M059J (cell line): ENCODE results near the gene PRKCE. TPM values are rescaled to one million over a fixed set of nuclear protein-coding genes. Genes with fewer than 3 reads are reported as not detected.
"Not testable (repeated sequence)": the region's sequence is repeated elsewhere in the genome, so short reads cannot be mapped to it uniquely, and the experiment has no call there.

Source experiments
- DNase-seq: peaks from one replicate; pipeline ENCODE4 v3.0.0-alpha.2; 2012; ENCODE audit warnings: low read depth
- total RNA-seq: library from RNA; depleted of rRNA; stranded (reverse); fragments of >200 nt; shearing (Covaris generic); gene quantifications from 2 replicates; pipeline ENCODE4 v1.2.3, GENCODE V29; 2014

The PRKCE gene
- total RNA-seq, 1 experiment from 2014 or later: 5.9 TPM

DNA sequence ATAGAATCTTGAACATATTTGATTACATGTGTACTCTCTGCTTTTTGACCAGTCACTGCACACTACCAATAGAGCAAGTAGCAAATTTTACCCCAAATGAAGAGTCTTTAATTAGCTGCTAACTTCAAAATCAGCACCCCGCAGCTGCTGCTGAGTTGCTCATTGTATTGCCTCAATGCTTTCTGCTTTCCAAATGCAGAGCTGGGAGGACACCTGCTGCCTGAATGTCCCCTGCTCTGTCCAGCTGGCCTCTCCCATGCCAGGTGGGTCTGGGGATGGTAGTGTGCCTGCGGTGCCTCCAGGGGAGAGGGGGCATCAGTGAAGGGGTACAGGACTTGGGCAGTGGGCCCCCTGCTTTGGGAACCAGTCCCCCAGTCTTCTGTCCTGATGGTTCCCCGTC, 184.8 kb downstream of the PRKCE start:
- no peak for DNase-seq

DNA sequence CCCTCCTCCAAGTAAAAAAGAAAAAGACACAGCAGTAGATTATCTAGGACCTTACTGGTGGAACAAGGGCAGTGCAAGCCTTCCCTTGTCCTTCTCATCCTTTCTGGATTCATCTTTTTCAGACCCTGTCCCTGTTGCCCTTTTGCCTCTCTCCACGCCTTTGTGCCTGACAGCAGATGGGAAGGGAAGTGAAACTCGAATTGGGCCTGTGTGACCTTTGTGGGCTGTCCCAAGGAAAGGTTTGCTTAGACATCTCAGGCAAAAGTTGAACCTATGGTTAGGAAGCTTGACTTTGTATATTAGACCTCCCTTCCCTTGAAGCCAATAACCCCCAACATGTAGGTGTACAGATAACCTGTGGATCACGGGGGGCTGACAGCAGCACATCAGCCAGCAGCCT, 185.3 kb downstream of the PRKCE start:
- no peak for DNase-seq

DNA sequence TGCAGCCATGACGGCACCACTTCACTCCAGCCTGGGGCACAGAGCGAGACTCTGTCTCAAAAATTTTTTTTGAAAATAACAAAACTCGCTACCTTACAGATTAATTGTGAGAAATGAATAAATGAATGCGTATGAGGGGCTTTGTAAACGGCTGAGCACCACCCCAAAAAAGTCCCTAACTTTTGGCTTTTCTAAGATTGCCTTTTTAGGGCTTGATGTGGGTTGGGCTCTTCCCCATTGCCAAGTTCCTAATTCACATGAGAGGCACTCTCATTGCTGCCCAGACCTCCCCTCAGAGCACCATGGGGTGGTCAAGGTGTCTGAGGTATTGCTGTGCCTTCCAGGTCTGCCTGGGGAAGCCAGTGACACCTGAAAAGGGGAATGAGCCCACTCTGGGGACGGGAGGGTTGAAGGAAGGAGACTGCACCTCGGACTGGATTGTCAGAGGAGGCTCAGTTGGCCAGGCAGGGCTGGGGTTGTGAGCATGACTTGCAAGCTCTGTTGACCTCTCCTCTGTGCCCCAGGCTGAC, 186.4 kb downstream of the PRKCE start:
- DNase-seq: no peak

DNA sequence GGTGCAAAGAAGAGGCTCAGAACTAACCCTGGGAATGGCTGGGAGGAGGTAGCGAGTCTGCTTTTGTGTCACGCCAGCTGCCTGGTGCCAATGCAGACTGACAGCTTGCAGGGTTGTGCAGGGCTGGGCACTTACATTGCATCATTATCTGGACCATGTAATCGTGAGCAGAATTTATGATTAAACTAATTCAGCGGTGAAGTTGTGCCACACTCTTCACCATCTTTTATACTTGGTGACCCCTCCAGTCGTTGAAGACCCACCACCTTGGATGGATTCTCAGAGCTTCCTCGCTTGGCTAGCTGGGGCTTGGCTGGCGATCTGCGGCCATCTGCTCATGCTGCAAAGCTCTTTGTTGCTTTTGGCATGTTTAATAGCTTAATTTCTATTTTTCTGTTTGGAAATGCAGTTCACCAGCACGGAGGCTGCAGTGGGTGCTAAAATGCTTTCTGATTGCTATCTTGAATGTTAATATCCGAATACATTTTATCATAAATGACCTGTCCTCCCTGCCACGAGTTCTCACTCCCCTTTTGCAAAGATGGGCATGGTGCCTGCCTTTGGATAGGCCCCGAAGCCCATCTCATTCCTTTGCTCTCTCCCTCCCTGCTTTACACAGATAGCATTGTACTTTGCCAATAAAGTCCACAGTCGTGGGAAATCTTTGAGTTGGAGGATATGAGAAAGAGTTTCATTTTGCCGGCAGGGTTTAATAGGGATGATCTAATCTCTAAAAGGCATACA, 188.2 kb downstream of the PRKCE start:
- DNase-seq: no peak

DNA sequence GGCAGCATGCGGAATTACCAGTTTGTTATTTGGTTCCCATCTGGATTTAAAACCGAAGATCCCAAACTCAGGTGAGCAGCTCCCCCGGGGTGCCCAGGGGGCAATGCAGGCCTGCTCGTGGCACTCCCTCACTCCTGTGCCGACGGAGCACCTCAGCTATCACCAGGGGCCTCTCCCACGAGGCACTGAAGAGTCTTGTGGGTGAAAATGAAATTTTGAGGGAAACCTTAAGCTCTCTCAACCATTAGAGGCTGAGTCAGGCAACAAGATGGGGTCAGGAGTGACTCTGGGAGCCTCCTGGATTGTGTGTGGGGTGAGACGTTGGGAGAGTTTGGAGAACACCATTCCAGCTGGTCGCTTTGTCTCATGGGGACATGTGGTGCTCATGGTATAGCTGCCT, 189.0 kb downstream of the PRKCE start:
- no peak for DNase-seq

DNA sequence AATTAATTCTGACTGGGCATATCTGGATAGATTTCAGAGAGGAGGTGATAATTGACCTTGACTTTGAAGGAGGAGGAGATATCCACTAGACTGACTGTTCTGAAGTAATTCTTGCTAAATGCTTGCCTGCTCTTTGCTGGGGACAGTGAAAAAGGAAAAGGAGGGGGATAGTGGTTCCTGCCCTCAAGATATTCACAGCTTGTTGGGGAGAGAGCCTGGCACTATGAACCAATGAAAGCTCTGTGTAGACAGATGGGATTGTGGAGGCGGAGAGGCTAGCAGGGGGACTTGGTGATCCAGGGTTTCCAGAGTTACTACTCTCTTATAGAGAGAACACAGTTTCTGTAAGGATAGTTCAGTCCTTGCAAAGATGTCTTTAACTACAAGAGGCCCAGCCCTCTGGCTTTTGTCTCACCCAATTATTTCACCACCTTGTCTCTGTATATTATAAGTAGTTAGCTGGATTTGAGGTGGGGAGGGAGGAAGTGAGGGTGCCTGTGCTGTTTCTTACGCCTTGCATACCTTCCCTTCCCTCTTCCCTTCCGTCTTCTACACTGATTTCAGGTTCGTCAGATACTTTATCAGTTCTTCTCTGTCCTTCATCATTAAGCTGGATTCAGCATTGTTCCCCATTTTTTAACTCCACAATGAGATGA, 190.4 kb downstream of the PRKCE start:
- no peak for DNase-seq

DNA sequence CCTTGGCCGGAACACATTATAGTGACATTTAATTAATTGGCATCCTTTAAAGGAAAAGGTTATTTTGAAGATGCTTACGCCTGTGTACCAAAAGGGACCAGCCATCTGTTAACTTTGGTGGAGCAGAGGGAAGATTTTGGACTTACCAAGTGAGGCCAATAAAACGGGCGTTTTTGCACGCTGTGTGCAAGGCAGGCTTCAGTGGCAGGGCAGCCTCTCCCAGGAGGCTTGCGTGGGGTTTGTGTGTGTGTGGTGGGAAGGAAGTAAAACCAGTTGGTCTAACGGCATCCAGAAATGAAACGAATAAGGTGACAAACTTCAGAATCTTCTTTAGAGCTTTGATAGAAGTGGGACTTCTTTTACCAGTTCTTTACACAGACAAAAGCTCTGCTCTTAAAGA, 191.7 kb downstream of the PRKCE start:
- no peak for DNase-seq

DNA sequence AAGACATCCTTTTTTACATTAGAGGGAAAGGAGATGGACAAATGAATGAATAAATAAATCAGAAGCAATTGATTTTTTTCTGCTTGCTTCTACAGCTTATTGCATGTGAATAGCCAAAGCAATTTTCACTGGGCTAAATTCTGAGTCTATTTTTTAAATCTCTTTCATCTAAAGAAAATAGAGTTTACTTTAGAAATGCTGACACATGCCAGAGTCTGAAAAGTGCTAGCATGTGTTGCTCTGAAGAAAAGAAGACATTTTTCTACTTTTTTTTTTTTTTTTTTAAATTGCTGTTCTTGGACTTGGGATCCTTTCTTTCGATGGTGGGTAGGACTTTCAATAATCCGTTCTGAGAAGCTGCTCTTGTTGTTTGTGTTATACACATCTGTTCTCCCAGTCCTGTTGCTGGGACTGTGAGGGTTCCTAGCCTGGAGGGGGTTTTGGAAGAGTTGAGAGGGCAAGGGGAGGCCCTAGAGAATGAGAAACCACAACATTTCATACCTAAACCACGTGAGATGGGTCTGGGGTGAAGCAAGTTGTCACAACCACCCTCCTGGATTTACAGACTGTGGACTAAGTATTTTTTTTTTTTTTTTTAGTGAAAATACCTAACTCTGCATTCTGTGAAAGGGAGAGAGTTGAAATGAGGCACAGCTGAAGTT, 193.5 kb downstream of the PRKCE start:
- no peak for DNase-seq

DNA sequence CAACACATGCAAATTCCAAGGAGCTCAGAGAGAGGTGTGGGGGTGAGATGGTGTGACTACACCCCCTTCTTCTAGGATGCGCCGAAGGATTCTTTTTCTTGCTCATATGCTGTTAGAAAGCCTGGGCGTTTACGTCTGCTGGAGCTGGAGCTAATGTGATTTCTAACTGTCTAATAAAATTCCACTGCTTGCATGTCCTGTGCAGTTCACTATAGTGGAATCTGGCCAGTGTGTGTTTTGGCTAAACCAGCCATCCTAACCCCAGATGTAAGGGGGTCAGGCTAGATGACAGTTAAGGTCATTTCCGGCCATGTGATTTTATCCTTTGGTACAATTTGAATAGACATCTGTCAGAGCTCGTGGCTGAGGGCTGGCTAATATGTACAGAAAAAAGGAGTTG, 194.1 kb downstream of the PRKCE start:
- no peak for DNase-seq

DNA sequence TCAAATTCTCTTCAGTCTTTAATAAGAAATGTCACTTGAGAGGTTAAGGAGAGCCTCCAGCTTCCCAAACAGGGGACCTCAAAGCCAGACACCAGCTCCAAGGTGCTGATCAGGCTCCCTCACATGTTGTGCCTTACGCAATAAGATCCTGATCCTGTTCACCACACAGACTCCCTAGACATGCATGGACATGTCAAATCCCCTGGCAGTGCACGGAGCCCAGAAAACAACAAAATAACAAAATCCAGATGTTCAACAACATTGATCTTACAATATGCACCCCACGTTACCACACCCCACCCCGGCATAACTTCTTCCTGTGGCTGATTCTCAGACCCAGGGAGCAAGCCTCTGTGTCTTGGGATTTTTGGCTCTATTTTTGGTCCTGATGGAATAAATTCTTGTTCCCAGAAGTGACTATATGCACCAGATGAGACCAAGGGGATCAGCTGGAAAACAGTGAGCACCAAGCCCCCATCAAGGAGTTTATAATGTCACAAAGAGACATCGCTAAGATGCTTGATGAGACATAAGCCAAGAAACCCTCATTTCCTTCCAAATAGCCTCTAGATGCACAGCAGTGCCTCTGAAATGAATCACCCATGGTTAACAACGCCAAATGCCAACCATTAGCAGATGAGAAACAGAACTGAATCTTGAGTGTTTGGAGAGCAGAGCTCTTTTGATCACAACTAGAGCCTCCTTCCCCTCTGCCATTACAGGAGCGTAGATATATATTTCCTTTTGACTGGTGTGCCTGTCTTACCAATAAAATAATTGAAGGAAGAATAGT, 198.2 kb downstream of the PRKCE start:
- peak; percentile 73 for DNase-seq

DNA sequence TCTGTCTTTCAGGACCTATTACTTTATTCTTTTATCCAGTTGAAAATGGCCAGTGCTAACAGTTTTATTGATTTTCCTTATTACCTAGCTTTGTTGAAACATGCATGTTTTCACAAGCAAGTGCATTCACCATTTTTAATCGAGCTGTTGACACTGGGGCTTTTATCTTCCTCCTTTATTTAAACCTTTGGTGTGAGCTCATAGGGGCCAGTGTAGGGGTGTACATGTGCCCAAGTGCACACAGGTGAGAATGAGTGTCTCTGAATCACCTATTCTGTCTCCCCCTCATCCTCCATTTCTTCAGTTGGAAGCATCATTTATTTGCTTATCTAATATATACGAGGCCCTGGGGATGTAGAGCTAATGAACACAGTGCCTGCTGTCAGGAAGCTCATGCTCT, 199.1 kb downstream of the PRKCE start:
- no peak for DNase-seq

DNA sequence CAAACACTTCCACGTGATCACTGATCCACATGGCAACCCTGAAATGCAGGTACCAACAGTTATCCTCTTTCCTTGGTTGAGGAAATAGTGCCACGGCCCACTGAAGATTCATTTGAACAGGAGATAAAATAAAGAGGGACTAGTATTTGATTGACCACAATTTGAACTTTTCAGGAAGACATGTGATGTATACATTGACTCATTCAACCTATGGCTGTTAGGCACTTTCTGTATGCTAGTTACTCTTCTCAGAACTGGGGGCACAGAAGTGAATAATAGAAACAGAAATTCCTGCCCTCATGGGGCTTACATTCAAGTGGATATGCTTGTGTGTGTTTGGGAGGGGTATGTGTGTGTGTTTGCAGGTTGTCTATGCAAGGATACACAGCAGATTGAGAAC, 199.6 kb downstream of the PRKCE start:
- no peak for DNase-seq

DNA sequence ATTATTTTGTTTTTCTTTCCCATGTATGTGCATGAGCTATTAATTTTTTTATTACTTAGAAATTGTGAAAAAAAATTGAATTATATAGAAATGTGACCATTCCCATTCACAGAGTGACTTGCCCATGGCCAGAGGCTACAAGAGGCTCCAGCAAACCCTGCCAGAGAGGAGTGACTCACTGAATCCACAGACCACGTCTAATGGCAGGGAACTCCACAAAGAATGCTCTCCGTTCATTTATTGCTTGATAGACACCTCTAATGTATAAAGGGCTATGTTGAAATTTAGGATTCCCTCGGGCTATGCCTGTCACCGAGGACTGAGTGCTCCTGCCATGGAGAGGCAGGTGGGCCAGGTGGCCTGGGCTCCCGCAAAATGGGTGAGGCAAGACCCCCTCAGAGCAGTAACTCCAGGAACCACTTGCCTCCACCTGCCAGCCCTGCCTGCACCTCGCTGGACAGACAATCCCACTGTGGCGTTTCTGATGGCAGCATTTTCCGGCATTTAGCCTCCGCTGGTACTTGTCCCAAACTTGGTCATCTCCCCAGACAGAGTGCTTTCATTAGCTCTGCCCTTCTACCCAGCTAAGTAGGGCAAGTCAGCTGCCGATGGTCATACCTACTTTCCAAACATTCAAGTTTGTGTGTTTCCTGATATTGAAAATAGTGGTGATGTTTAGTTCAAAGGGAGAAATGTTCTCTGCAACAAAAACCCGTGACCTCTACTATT, 200.3 kb downstream of the PRKCE start:
- peak; percentile 93 for DNase-seq

DNA sequence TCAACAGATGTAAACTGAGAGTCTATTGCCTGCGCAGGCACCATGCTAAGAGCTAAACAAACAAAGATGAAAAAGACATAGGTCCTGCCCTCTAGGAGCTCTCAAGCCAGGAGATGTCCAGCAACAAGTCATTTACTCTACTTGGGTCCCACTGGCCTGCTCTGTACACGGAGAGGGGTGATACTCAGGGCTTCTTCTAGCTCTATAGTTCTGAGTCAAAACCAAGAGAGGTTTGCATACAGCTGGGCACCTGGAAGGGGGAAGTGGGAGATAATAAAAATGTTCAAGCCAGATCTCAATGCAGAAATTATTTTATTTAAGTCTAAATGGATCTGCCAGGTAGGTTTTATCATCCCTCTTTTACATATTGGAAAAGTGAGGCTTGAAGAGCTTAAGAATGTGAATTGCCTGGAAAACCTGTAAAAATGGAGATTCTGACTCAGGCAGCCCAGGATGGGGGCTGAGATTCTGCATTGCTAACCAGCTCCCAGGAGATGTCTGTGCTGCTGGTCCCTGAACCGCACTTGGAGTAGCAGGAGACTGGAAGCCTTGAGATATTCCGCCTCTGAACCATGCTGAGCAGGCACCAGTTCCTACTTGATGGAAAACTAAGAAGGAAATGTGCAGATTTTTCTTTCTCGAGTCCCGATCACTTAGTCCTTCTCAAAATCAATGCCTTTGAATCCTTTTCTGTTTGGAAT, 201.1 kb downstream of the PRKCE start:
- no peak for DNase-seq

DNA sequence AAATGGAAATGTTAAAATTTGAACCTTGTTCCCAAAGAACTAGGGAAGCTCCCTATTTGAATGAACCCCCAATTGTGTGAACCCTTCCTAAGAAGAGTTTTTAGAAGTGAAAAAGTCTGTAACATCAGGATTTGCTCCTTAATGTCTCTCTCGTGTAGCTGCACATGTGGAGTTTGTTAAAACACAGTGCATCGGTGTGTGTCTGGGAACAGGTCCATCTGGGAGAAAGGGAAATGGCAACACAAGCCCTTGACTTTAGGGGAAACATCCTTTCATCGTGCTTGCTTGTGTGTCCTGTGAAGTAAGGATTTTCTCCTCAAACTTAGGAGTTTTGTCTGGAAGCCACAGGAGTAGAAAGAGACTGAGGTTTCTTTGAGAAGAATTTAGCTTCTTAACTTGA, 203.9 kb downstream of the PRKCE start:
- no peak for DNase-seq

DNA sequence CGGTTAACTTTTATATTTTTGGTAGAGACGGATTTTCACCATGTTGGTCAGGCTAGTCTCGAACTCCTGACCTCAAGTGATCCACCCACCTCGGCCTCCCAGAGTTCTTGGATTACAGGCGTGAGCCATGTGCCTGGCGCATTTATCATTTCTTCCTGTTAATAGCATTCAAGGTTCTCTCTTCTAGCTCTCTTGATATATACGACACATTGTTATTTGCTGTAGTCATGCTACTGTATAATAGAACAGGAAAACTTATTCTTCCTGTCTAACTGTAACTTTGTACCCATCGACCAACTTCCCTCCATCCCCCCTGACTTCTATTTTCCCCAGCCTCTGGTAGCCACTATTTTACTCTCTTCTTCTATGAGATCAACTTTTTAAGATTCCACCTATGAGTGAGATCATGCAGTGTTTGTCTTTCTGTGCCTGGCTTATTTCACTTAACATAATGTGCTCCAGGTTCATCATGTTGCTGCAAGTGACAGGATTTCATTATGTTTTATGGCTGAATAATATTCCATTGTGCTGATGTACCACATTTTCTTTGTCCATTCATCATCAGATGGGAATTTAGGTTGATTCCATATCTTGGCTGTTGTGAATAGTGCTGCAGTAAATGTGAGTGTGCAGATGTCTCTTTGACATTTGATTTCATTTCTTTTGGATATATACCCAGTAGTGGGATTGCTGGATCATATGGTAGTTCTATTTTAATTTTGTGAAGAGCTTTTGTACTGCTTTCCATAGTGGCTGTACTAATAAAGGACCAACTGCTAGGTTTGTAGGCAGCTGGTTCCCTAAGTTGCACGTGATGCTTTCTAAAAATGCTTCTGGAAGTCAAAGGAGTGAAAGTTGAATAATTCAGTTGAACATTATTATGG, 205.2 kb downstream of the PRKCE start:
- DNase-seq: no peak

DNA sequence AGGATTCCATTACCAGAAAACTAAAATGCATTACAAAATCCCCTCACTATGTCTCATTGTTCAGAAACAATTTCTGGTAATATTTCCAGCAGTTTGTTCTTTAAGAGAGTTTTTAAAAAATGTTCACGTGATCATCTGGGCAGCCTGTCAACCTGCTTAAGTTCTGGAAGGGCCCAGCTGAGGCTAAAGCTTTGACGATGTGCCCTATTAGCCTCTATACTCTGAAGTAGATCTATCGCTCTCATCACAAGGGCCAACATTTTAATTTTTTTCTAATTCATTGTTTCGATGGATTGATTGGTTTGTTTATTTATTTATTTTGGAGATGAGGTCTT, 205.8 kb downstream of the PRKCE start:
- no peak for DNase-seq

DNA sequence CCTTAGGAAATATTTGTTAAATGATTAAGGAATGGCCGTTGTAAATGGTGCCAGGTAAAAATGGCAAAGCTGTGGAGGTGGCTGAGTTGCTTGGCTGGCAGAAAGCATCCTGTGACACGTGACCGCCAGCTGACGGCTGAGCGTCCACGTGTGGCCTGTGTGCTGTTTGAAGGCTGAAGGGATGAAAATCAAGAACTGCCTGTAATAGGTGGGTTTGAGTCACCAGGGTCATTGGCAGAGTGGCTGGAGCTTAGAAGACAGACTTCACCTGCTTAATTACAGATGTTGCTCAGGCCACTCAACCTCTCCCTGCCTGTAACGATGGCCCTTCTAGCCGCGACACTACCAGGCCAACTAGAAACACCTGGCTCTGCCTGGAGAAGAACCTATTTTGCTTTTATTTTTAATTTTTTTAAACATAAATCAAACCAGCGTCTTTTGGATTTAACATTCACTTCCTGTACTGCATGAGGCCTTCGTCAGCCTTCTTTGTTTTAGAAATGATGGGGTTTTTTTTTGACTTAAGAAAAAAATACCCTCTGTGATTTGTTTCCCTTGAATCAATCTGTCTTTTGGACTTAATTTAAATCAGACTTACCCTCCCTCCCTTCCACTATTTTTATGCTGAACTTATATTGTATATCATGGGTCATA, 206.5 kb downstream of the PRKCE start:
- no peak for DNase-seq

DNA sequence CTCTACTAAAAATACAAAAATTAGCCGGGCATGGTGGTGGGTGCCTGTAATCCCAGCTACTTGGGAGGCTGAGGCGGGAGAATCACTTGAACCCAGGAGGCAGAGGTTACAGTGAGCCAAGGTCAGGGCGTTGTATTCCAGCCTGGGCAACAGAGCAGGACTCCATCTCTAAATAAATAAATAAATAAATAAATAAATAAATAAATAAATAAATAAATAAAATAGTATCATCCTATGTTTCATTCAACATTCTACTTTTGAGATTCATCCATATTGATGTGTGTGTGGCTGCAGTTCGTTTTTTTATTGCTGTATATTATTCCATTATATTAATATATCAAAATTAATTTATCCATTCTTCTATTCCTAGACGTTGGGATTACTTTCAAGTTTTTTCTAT, 207.4 kb downstream of the PRKCE start:
- not testable (repeated sequence) for DNase-seq
